Putamen (tissue), 1 donor: ENCODE data around the gene MASP2.
"Not testable (repeated sequence)": the region's sequence is repeated elsewhere in the genome, so short reads cannot be mapped to it uniquely, and the experiment has no call there.

Experiments used
- DNase-seq: peaks from one replicate; pipeline ENCODE4 v3.0.0-alpha.2; 2016; ENCODE audit warnings: low spot score

MASP2 gene

GRCh38 chr1:11046625-11047365 is at the start of gene MASP2:
Gene MASP2 (minus strand): TSS chr1:11047239. CDS start chr1:11047207, 32 bp downstream.
- DNase-seq = no peak

DNA sequence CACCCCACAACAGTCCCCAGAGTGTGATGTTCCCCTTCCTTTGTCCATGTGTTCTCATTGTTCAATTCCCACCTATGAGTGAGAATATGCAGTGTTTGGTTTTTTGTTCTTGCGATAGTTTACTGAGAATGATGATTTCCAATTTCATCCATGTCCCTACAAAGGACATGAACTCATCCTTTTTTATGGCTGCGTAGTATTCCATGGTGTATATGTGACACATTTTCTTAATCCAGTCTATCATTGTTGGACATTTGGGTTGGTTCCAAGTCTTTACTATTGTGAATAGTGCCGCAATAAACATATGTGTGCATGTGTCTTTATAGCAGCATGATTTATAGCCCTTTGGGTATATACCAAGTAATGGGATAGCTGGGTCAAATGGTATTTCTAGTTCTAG is 36.7 kb upstream of the MASP2 start:
- DNase-seq = not testable (repeated sequence)

- DNase-seq = no peak
Observed at GRCh38 chr1:11080931-11081330, 33.9 kb upstream of the MASP2 start.

GRCh38 chr1:11078631-11079030 is 31.6 kb upstream of the MASP2 start:
- no peak for DNase-seq

GRCh38 chr1:11073398-11073797 is 26.4 kb upstream of the MASP2 start:
- not testable (repeated sequence) for DNase-seq

- DNase-seq = no peak
Observed at GRCh38 chr1:11072216-11072917, 25.3 kb upstream of the MASP2 start.

- no peak for DNase-seq
Observed at GRCh38 chr1:11071463-11072215, 24.6 kb upstream of the MASP2 start.

GRCh38 chr1:11070876-11071275 is 23.8 kb upstream of the MASP2 start:
- no peak for DNase-seq

DNA sequence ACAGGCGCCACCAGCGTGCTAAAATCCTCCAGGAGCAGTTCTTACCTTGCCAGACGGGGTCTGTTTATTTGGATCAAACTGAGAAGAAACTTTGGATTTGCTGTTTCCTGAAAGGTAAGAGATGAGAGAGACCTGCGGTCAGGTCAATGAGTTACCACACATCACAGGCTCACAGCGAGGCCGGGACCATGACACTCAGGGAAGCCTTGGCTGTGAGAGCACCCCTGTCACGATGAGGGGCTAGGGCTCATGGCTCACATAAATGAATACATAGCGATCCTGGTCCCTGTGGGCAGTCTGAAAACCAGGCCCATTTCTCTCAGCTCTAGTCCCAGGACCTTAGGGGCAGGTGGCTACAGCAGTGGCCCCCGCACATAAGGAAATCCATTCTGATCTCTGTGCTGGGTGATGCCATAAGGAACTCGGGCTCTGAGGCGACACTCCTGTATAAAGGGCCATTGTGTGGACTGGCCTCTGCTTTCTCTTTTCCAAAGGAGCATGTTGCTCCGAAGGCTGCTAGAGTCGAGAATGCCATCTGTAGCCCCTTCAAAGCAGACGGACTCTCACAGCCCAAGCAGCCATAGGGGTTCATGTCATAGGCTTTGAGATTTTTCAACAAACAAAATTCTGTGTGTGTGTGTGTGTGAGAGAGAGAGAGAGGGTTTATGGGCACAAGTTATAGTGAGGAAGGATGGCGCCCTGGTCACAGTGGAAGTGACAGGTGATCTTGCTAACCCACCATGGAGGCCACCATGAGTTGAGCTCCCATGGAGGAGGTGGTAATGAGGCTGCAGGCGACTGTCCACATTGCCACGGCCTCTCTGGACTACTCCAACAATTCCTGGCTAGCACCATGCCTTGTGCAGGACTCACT is 21.8 kb upstream of the MASP2 start:
- no peak for DNase-seq

DNA sequence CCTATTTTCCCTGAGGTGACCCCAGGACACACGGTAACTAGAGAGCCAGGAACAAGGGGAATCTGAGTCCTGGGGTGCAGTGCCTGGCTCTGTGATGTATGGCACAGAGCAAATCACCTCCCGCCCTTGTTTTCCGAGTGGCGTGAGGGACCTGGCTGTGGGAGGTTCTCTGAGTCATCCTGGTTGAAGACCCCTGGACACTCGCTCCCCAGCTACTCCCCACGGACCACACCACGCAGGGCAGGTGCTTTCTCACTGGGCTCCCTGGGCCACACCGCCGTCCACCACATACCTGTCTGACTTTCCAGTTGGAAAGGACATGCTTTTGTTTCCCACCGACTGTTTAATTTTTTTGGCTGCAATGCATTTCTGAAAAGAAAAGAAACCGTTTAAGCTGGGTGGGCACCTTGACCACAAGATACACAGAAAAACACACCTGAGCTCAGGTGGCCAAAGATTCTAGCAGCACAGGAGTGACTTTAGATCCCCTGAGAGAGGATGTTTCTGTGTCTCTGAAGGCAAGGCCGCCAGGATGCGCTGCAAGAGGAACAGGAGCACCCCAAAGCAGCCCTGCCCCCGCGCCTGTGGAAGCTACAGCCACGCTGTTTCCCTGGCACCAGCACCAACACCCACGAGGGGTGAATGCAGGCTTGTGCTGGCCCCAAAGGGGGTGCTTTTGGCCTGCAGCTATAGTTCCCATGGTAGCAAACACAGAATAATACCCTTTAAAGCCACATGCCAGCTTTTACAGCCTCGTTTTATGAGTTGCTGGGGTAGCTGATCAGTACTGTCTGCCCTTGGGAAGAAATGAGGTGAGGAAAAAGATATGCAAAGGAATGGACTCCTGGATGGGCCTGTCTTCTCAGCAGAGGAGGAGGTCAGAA is 20.9 kb upstream of the MASP2 start:
- DNase-seq = no peak

DNA sequence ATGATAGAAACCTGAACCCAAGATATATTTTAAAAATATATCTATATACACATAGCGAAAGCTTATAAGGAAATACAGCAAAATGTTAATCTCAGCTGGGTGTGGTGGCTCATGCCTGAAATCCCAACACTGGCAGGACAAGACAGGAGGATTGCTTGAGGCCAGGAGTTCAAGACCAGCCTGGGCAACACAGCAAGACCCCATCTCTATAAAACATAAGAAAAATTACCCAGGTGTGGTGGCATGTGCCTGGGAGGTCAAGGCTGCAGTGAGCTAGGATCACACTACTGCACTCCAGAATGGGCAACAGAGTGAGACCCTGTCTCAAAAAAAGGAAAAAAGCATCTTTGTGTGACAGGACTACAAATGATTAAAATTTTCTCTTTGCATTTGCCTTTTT is 18.8 kb upstream of the MASP2 start:
- DNase-seq = no peak

- DNase-seq = no peak
Observed at GRCh38 chr1:11064942-11065341, 17.9 kb upstream of the MASP2 start.

- not testable (repeated sequence) for DNase-seq
Observed at GRCh38 chr1:11063937-11064537, 17.0 kb upstream of the MASP2 start.

DNA sequence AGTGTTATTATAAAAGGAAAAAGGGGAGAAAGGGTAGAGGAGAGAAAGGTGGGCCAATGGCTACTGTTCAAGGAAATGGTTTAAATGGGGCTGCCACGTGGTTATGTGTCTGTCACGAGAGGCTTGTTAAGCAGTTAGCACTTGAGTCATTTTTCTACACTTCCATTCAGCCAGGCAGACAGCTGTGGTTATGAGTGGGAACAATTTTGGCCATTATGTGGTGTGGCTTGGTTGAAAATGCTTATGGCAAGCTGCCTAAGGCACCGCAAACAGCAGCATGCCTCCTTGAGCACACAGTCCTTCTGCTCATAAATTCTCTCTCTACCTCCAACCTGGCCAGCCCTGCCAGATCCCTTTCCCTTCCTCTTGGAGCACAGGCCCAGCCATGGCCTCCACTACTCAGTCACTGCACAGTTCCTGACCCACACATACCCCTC is 15.9 kb upstream of the MASP2 start:
- no peak for DNase-seq

- DNase-seq = no peak
Observed at GRCh38 chr1:11061652-11062365, 14.8 kb upstream of the MASP2 start.

DNA sequence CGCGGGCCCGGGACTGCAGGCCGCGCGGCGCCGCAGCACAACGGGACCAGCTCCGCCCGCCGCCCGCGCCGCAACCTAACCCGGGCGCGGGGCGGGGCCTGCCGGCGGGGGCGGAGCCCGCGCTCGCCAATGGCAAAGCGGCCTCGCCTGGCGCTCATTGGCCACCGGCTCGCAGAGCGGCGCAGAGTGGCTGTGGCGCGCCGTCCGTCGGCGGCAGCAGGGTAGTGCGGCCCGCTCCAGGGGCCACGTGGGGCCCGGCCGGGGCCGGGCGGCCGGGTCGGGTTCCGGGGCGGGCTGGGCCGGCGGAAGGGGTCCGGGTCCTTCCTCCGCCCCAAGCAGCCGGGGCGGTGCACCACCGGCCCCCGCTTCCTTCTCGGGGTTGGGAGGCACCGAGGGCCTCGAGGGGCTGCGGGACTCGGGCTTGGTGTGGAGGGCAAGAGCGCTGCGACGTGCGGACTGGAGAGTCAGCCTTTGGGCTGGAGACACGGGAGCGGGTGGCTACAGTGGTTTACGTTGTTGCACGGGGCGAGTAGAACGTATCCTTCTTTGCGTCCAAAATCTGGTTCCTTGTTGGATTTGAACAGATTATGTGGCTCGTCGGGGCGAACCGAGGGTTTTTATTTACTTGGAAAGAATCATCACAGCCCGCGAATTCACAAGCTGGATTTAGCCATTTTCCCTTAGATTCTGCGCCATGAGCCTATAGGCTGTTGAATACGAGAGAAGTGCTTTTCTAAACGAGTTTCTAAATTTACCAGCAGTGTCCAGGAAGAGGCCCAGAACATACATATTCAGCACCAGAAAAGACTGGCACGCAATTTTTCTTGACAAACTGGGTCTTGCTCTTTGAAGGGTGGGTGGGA is 13.2 kb upstream of the MASP2 start, which contains the start of gene SRM:
Gene SRM (minus strand): TSS at position 51 of the 863 bp plus-strand sequence. CDS start 75 bp downstream, outside the sequence.
- DNase-seq = peak; percentile 92

GRCh38 chr1:11059155-11059967 is 12.3 kb upstream of the MASP2 start:
- no peak for DNase-seq
